Motor neuron (in vitro differentiated cells): ENCODE data around the gene VMP1. TPM values are rescaled to one million over a fixed set of nuclear protein-coding genes. Genes with fewer than 3 reads are reported as not detected.
"Not testable (repeated sequence)": the region's sequence is repeated elsewhere in the genome, so short reads cannot be mapped to it uniquely, and the experiment has no call there.

Experiments used
- ATAC-seq, 8 experiments: fragments of 200-7000 bp; cut with Tn5 transposase; replicated peaks in 6 of 8; 2 replicates each; pipeline ENCODE4 v1.8.0; 2021; ENCODE audit warnings: mild to moderate bottlenecking in 8 of 8, moderate library complexity in 8 of 8
- H3K27ac ChIP-seq, 2 donors: fragments of 250-450 bp; sonication (Bioruptor Pico); 2 replicates each; pipeline ENCODE4 v1.9.0; 2021; ENCODE audit warnings: antibody characterized with exemption in 2 of 2, mild to moderate bottlenecking in 2 of 2, moderate library complexity in 1 of 2
- H3K4me1 ChIP-seq, 2 donors: fragments of 250-450 bp; sonication (Bioruptor Pico); replicated peaks in 1 of 2; 2 replicates each; pipeline ENCODE4 v1.6.1; 2021; ENCODE audit warnings: antibody characterized with exemption in 2 of 2, mild to moderate bottlenecking in 2 of 2, moderate library complexity in 1 of 2
- H3K4me3 ChIP-seq, 5 donors: fragments of 250-450 bp; sonication (Bioruptor Pico); 2 replicates each; pipeline ENCODE4 v1.9.0; 2021; ENCODE audit warnings: antibody characterized with exemption in 5 of 5, mild to moderate bottlenecking in 5 of 5, moderate library complexity in 4 of 5
- WGBS, 10 experiments: fragments of 450-650 bp; shearing (Covaris generic); methylation state at CpG; one replicate each; pipeline ENCODE4 v1.0.0; 2022; 5-methylcytosine and 5-hydroxymethylcytosine counted together
- in situ Hi-C, 9 experiments: fragments of 400-800 bp; cut with MboI; loops; one replicate each; pipeline ENCODE4 v1.15.0; 2021; ENCODE audit warnings: low sequenced_read_pairs in 9 of 9, low pct_unique_long_range_greater_than_20kb in 2 of 9; ENCODE audit not compliant: unreplicated experiment in 9 of 9
- total RNA-seq, 8 experiments: library from RNA; unstranded; fragments of 300-600 nt; gene quantifications; 2 replicates each; pipeline versions ENCODE4 v1.2.3 to v1.2.4, GENCODE V29; 2022

The VMP1 gene
- total RNA-seq, 8 experiments from 2014 or later = 48.1 to 302 (median 110) TPM

DNA sequence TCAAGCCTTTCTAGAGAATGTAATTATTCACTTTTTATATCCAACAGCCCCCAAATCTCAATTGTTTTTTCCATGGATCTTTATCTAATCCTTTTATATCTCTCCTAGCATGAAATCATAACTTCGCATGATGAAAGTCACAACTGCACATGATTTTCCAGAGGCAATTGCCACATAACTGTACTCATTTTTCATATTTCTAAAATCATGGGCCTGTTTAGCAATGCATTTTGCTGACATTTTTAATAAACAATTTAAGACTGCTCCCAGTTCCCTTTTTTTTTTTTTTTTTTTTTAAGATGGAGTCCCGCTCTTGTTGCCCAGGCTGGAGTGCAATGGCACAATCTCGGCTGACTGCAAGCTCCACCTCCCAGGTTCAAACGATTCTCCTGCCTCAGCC lies 83.5 kb downstream of the VMP1 start:
- no peak for ATAC-seq
- in situ Hi-C loops = no loop called here
- Histone ChIP-seq H3K4me3 (no peak overlapping the region), H3K4me1 (peaks cover 17 to 23% of the 10 kb centered on the region in 2 donors), H3K27ac (no peak overlapping the region)
- 59 to 100% (median 92%) methylated on average over 1 to 4 of the region's 4 CpGs for WGBS, 10 experiments

DNA sequence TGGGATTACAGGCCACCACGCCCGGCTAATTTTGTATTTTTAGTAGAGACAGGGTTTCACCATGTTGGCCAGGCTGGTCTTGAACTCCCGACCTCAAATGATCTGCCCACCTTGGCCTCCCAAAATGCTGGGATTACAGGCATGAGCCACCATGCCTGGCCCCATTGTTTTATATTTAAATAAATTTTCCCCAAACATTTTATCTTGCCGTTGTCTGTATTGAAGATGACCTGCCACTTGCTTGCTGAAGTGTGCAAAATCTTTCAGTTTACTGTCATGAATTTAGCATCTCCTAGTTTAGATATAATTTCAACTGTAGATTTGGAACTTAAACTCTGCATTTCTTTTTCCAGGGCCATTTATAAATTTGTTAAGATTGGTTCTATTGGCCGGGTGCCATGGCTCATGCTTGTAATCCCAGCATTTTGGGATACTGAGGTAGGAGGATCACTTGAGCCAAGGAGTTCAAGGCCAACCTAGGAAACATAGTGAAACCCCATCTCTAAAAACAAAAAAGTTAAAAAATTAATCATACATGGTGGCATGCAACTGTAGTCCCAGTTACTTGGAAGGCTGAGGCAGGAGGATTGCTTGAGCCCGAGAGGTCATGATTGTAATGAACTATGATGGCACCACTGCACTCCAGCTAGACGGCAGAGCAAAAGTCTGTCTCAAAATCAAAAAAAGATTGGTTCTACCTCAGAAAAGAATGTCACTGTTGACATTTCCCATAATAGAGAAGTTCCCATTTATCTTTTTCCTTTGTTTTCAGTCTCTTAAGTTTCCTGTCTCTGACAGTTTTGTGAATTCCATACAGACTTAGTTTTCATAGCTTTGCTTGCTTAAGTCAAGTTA lies 84.4 kb downstream of the VMP1 start:
- WGBS, 10 experiments = 65 to 100% (median 88%) methylated on average over 1 to 7 of the region's 7 CpGs
- Histone ChIP-seq H3K4me3 (no peak overlapping the region), H3K27ac (no peak overlapping the region), H3K4me1 (peaks cover 8 to 16% of the 10 kb centered on the region in 2 donors)
- in situ Hi-C loops = no loop called here
- ATAC-seq = peak in 2 of 8 experiments; percentile 13 to 78

DNA sequence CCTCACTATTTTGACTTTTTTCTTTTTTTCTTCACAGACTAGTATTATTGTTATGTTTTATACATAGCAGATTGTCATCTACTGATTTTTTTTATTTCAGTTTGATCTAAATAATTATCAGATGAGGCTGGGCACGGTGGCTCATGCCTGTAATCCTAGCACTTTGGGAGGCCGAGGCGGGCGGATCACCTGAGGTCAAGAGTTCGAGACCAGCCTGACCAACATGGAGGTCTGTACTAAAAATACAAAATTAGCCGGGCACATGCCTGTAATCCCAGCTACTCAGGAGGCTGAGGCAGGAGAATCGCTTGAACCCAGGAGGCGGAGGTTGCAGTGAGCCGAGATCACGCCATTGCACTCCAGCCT lies 85.0 kb downstream of the VMP1 start:
- H3K27ac ChIP-seq, in situ Hi-C loops, H3K4me1 ChIP-seq, ATAC-seq, H3K4me3 ChIP-seq: not testable (repeated sequence)
- WGBS, 10 experiments = 77 to 100% (median 97%) methylated on average over 1 to 10 of the region's 10 CpGs; no CpG with 5 or more reads in 3 of the 10 experiments

DNA sequence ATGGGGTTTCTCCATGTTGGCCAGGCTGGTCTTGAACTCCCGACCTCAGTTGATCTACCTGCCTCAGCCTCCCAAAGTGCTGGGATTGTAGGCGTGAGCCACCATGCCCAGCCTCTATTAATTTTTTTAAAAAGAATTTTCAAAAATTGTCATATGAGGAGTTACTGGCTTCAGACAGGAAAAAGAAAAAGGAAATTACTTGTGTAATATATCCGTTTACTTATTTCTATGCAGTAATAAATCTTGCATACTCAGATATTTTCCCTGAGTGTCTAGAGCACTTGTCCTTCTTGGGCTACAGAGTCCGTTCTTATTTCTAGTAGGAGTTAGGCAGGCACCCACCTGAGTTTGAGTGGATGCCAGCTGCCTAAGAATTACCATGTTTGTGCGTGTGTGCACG lies 85.8 kb downstream of the VMP1 start:
- 92 to 100% (median 100%) methylated on average over 1 to 4 of the region's 6 CpGs; no CpG with 5 or more reads in 7 of the 10 experiments for WGBS, 10 experiments
- H3K27ac ChIP-seq = no peak overlapping the region
- no peak for ATAC-seq
- no peak overlapping the region for H3K4me3 ChIP-seq
- H3K4me1 ChIP-seq = peaks cover 0 to 8% of the 10 kb centered on the region in 2 donors
- in situ Hi-C loops = no loop called here

DNA sequence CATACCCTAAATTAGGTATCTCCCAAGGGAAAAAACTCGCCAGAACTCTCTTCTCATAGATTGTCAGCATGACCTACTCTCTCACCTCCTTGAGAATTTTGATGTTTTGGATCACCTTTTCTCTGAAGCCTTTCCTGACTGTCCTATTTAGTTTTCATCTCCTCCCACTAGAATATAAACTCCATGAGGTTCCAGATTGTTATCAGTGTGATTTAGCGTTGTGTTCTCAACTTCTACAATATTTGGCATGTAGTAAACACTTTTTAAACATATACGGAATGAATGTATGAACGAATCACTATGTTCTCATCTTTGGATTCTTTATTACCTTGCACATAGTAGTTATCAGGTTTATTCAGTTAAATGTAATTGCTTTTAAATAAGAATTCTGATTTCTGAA lies 88.7 kb downstream of the VMP1 start:
- in situ Hi-C loops = no loop called here
- no peak for ATAC-seq
- 83 to 100% (median 98%) methylated on average over 1 to 4 of the region's 4 CpGs for WGBS, 10 experiments
- Histone ChIP-seq H3K27ac (no peak overlapping the region), H3K4me1 (peaks cover 0 to 8% of the 10 kb centered on the region in 2 donors), H3K4me3 (no peak overlapping the region)

DNA sequence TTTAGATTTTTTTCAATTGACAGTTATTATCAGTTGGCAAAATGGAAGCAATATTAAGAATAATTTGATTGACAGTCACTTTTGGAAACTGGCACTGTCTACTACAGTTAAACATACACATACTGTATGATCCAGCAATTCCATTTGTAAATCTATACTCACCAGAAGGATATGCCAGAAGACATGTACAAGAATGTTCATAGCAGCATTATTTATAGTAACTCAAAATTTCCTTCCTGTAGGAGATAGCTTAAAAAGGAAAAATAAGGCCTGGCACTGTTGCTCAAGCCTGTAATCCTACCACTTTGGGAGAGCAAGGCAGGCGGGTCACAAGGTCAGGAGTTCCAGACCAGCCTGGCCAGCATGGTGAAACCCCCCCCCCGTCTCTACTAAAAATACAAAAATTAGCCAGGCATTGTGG lies 89.3 kb downstream of the VMP1 start:
- in situ Hi-C loops = no loop called here
- no peak for ATAC-seq
- Histone ChIP-seq H3K4me1 (peaks cover 0 to 7% of the 10 kb centered on the region in 2 donors), H3K27ac (no peak overlapping the region), H3K4me3 (no peak overlapping the region)
- WGBS, 10 experiments = 80 to 100% (median 89%) methylated on average over 1 to 2 of the region's 2 CpGs; no CpG with 5 or more reads in 4 of the 10 experiments

DNA sequence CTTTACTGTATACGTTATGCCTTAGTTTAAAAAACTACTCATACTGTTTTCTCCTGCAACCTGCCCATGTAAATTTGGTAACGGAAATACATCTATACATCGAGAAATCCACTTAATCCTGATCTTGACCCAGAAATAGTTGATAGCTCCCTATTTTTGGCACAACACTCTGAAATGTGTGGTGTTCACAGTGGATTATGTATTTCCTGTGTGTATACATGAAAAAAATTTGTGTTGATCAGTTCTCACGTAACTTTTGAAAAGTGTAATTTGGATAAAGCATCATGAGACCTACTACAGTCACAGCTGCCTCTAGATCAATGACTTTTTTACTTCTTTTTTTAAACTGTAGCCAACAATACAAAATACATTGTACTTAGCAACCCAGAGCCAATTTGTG lies 90.7 kb downstream of the VMP1 start:
- no peak for ATAC-seq
- H3K27ac ChIP-seq = no peak overlapping the region
- H3K4me3 ChIP-seq = no peak overlapping the region
- 80 to 100% (median 88%) methylated on average over 1 to 4 of the region's 4 CpGs; no CpG with 5 or more reads in 1 of the 10 experiments for WGBS, 10 experiments
- in situ Hi-C loops = no loop called here
- H3K4me1 ChIP-seq = no peaks in the 10 kb centered on the region

DNA sequence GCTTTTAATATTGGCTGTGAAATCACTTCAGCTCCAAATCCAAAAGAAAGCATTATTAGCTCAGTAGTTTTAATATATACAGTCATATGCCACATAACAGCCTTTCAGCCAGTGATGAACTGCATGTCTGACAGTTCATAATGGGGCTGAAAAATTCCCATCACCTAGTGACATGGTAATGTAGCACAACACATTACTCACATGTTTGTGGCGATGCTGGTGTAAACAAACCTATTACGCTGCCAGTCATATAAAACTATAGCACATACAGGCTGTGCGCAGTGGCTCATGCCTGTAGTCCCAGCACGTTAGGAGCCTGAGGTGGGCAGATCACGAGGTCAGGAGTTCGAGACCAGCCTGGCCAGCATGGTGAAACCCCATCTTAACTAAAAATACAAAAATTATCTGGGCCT lies 93.1 kb downstream of the VMP1 start:
- H3K4me1 ChIP-seq = no peaks in the 10 kb centered on the region
- no peak overlapping the region for H3K4me3 ChIP-seq
- in situ Hi-C loops = no loop called here
- peak in 7 of 8 experiments; percentile 18 to 84 (median 55) for ATAC-seq
- no peak overlapping the region for H3K27ac ChIP-seq
- WGBS, 10 experiments = 91 to 100% (median 100%) methylated on average over 1 to 6 of the region's 6 CpGs; no CpG with 5 or more reads in 3 of the 10 experiments

DNA sequence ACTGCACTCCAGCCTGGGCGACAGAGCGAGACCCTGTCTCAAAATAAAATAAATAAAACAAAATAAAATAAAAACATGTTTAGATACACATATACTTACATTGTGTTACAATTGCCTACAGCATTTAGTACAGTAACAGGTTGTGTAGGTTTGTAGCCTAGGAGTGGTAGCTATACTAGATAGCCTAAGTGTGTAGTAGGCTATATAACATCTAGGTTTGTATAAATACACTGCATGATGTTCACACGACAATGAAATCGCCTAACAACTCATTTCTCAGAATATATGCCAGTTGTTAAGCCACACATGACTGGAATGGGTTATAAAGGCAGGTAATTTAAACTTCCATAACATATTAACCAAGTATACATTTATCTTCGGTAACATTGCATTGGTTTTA lies 94.7 kb downstream of the VMP1 start:
- WGBS, 10 experiments = 94 to 100% (median 100%) methylated on average over 1 to 4 of the region's 5 CpGs
- in situ Hi-C loops = no loop called here
- ATAC-seq = no peak

DNA sequence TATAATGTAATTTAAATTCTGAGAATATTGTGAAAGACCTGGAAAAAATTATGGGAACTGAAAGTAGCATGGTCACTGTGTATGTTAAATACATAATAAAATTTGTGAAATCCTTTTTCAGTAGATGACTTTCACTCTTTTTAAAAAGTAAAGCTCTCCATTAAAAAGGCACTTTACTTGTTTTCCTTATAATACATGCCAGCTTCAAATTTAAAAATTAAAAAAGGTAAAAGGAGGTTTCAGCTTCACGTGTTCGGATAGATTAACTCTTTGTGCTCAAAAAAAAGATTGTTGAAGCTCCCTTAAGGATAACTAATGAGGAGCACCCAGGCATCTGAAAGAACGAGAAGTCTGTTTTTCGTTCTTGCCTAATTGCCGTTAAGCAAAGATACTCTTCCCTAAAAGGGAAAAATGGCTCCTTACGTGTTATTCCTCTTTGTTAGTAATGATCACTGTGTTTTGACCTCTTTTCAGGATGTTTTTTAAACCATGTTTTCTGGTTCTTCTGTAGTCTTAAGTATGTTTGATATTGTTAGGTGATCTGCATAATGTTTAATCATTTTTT lies 97.5 kb downstream of the VMP1 start:
- ATAC-seq = peak in 1 of 8 experiments; percentile 23
- WGBS, 10 experiments = 2 to 87% (median 65%) methylated on average over 2 to 6 of the region's 6 CpGs; no CpG with 5 or more reads in 1 of the 10 experiments

More for the DNA sequence above, 94.7 kb downstream of the VMP1 start:
- H3K4me3 ChIP-seq = no peak overlapping the region
- H3K4me1 ChIP-seq = no peaks in the 10 kb centered on the region
- no peak overlapping the region for H3K27ac ChIP-seq

DNA sequence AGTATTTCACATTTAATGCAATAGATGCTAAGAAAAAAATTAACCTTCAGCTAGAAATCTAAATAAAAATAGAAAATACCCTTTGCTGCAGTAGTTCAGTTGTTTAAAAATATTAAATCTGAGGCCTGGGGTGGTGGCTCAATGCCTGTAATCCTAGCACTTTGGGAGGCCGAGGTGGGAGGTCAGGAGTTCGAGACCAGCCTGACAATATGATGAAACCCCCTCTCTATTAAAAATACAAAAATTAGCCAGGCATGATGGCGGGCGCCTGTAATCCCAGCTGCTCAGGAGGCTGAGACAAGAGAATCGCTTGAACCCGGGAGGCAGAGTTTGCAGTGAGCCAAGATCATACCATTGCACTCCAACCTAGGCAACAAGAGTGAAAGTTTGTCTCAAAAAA lies 98.9 kb downstream of the VMP1 start:
- H3K4me3 ChIP-seq, H3K4me1 ChIP-seq, in situ Hi-C loops, ATAC-seq, H3K27ac ChIP-seq: not testable (repeated sequence)
- 84 to 100% (median 98%) methylated on average over 2 to 6 of the region's 6 CpGs for whole genome bisulfite sequencing, 10 experiments

More for the DNA sequence above, 97.5 kb downstream of the VMP1 start:
- Histone ChIP-seq H3K27ac (no peak overlapping the region), H3K4me3 (peak overlapping the region in 1 of 5 donors; percentile 8), H3K4me1 (no peaks in the 10 kb centered on the region)
- in situ Hi-C loops = no loop called here

DNA sequence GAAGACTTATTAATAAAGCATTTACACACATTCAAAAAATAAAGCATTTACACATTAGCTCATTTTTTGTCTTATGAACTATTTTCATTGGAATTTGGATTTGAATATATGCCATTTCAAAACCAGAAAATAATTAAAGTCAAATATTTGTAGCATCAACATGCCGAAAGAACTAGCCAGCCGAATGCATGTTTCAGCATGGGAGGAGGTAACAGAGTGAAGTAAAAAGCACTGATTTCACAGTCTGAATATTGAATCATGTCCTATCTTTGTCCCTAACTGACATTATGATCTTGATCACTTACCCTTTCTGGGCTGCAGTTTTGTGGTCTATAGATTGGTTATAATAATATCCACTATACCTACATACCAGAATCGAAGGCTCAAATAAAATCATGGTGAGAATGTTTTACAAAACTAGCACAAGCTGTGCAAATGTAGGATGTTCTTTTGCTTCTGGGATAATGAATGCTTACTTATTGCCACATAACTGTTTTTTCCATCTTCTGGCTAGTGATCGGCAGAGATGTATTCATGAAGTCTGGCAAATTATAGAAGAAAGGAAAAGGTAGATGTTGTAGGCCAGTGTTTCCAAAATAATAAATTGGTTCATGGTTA lies 100.5 kb downstream of the VMP1 start:
- 10 to 100% (median 93%) methylated on average over 1 to 4 of the region's 4 CpGs for WGBS, 10 experiments
- peak in 2 of 8 experiments; percentile 58 to 72 for ATAC-seq
- Histone ChIP-seq H3K4me1 (no peaks in the 10 kb centered on the region), H3K27ac (no peak overlapping the region), H3K4me3 (no peak overlapping the region)
- in situ Hi-C loops = no loop called here

DNA sequence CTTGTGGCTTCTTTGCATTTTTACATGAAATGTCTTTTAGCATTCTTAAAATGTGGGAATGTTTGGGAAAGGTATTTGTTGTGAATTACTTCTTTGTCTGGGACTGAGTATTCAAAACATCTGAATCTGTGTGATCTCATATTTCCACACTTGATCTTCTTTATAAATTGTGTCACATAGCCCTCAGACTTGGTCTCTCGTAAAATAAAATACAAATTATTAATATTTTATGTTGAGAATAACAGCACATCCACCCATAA lies 103.4 kb downstream of the VMP1 start:
- Histone ChIP-seq H3K4me3 (no peak overlapping the region), H3K4me1 (no peaks in the 10 kb centered on the region), H3K27ac (no peak overlapping the region)
- in situ Hi-C loops = no loop called here
- WGBS, 10 experiments = 63 to 100% (median 100%) methylated on average over 1 of the region's 1 CpG; no CpG with 5 or more reads in 2 of the 10 experiments
- peak in 3 of 8 experiments; percentile 28 to 72 (median 50) for ATAC-seq
